DND-41 (cell line): Measurements from ENCODE around the gene TFCP2L1.

Experiments
- EZH2 ChIP-seq: IDR thresholded peaks from 3 replicates; pipeline ENCODE4 v1.6.1; 2012; ENCODE audit warnings: borderline replicate concordance, low read depth, mild to moderate bottlenecking, moderate library complexity, low read length, inconsistent platforms; ENCODE audit not compliant: severe bottlenecking
- TF ChIP-seq, protein P1 (sequence below): IDR thresholded peaks from 2 replicates; pipeline ENCODE4 v1.5.1; 2012; ENCODE audit warnings: borderline replicate concordance, low read length, moderate library complexity, mild to moderate bottlenecking; ENCODE audit not compliant: poor library complexity, severe bottlenecking; ENCODE audit errors: extremely low read depth

DNA sequence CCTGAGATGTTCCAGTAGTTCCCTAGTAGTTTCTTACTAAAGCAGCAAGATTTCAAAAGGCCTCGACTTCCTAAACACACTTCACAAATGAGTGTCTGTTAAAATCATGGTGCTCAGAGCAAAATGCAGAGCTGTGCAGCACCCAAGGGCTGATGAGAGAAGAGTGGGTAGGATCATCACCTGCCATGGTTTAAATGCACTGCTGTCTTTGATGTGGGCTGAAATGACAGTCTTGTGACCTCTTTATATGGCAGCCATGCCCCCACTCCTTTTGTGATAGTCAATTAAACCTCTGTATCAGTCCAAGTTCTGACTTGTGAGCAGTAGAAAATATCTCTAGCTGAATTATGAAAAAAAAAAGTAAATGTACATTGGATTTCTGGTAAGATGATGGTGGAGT is 107.1 kb downstream of the TFCP2L1 start:
- TF ChIP-seq, protein P1, sequence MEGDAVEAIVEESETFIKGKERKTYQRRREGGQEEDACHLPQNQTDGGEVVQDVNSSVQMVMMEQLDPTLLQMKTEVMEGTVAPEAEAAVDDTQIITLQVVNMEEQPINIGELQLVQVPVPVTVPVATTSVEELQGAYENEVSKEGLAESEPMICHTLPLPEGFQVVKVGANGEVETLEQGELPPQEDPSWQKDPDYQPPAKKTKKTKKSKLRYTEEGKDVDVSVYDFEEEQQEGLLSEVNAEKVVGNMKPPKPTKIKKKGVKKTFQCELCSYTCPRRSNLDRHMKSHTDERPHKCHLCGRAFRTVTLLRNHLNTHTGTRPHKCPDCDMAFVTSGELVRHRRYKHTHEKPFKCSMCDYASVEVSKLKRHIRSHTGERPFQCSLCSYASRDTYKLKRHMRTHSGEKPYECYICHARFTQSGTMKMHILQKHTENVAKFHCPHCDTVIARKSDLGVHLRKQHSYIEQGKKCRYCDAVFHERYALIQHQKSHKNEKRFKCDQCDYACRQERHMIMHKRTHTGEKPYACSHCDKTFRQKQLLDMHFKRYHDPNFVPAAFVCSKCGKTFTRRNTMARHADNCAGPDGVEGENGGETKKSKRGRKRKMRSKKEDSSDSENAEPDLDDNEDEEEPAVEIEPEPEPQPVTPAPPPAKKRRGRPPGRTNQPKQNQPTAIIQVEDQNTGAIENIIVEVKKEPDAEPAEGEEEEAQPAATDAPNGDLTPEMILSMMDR: no peak
- no peak for TF ChIP-seq EZH2
